Measurements from ENCODE around the gene PRAMEF25. TPM values are rescaled to one million over a fixed set of nuclear protein-coding genes. Genes with fewer than 3 reads are reported as not detected.
"Not testable (repeated sequence)": the region's sequence is repeated elsewhere in the genome, so short reads cannot be mapped to it uniquely, and the experiment has no call there.

The PRAMEF25 gene
- total RNA-seq (2014; rRNA removed; shearing (Covaris generic)): not detected in 2 replicates

GRCh38 chr1:13070474-13070873, at the start of gene PRAMEF25:
Gene PRAMEF25 (plus strand): TSS chr1:13070774. CDS start chr1:13073694, 2,920 bp downstream.
- H3K4me1 ChIP-seq; H3K4me3 ChIP-seq; H3K36me3 ChIP-seq; DNase-seq; H3K9me3 ChIP-seq (replicated peaks); H3K27ac ChIP-seq; H3K27me3 ChIP-seq: not testable (repeated sequence)

GRCh38 chr1:13056475-13056874, 14.1 kb upstream of the PRAMEF25 start, which contains the start of gene PRAMEF27:
Gene PRAMEF27 (minus strand): TSS chr1:13056575. CDS start chr1:13053659, 2,916 bp downstream.
- DNase-seq; H3K27ac ChIP-seq; H3K9me3 ChIP-seq (replicated peaks); H3K27me3 ChIP-seq; H3K4me1 ChIP-seq; H3K4me3 ChIP-seq; H3K36me3 ChIP-seq: not testable (repeated sequence)

GRCh38 chr1:13116754-13117153, 46.2 kb downstream of the PRAMEF25 start, which contains the start of gene HNRNPCL2:
Gene HNRNPCL2 (minus strand): TSS chr1:13116854. CDS start chr1:13116400, 454 bp downstream.
- not testable (repeated sequence) for H3K9me3 ChIP-seq (replicated peaks); H3K4me3 ChIP-seq; H3K27ac ChIP-seq; DNase-seq; H3K36me3 ChIP-seq; H3K27me3 ChIP-seq; H3K4me1 ChIP-seq

Other genes starting within 250 kb of the PRAMEF25 start
- gene PRAMEF11, start 239.4 kb upstream of the PRAMEF25 start, total RNA-seq (2014; rRNA removed; shearing (Covaris generic)): not detected in 2 replicates
- gene HNRNPCL1, start 222.1 kb upstream of the PRAMEF25 start, total RNA-seq (2014; rRNA removed; shearing (Covaris generic)): not detected in 2 replicates
- not detected in 2 replicates for gene PRAMEF2, start 213.7 kb upstream of the PRAMEF25 start, total RNA-seq (2014; rRNA removed; shearing (Covaris generic))
- gene PRAMEF4, start 184.6 kb upstream of the PRAMEF25 start, total RNA-seq (2014; rRNA removed; shearing (Covaris generic)): not detected in 2 replicates
- gene PRAMEF10, start 172.5 kb upstream of the PRAMEF25 start, total RNA-seq (2014; rRNA removed; shearing (Covaris generic)): not detected in 2 replicates
- not detected in 2 replicates for gene PRAMEF7, start 154.2 kb upstream of the PRAMEF25 start, total RNA-seq (2014; rRNA removed; shearing (Covaris generic))
- not detected in 2 replicates for gene PRAMEF6, start 123.2 kb upstream of the PRAMEF25 start, total RNA-seq (2014; rRNA removed; shearing (Covaris generic))
- gene PRAMEF27, start 14.2 kb upstream of the PRAMEF25 start, total RNA-seq (2014; rRNA removed; shearing (Covaris generic)): not detected in 2 replicates
- gene HNRNPCL3, start 10.0 kb upstream of the PRAMEF25 start, total RNA-seq (2014; rRNA removed; shearing (Covaris generic)): not detected in 2 replicates
- gene HNRNPCL2, start 46.1 kb downstream of the PRAMEF25 start, total RNA-seq (2014; rRNA removed; shearing (Covaris generic)): not detected in 2 replicates
- gene PRAMEF26, start 85.2 kb downstream of the PRAMEF25 start, total RNA-seq (2014; rRNA removed; shearing (Covaris generic)): not detected in 2 replicates
- not detected in 2 replicates for gene HNRNPCL4, start 94.9 kb downstream of the PRAMEF25 start, total RNA-seq (2014; rRNA removed; shearing (Covaris generic))
- not detected in 2 replicates for gene PRAMEF9, start 101.1 kb downstream of the PRAMEF25 start, total RNA-seq (2014; rRNA removed; shearing (Covaris generic))
- not detected in 2 replicates for gene PRAMEF13, start 130.6 kb downstream of the PRAMEF25 start, total RNA-seq (2014; rRNA removed; shearing (Covaris generic))
- gene PRAMEF18, start 155.4 kb downstream of the PRAMEF25 start, total RNA-seq (2014; rRNA removed; shearing (Covaris generic)): not detected in 2 replicates
- gene PRAMEF5, start 183.4 kb downstream of the PRAMEF25 start, total RNA-seq (2014; rRNA removed; shearing (Covaris generic)): not detected in 2 replicates
- not detected in 2 replicates for gene PRAMEF8, start 214.4 kb downstream of the PRAMEF25 start, total RNA-seq (2014; rRNA removed; shearing (Covaris generic))
- gene PRAMEF33, start 232.8 kb downstream of the PRAMEF25 start, total RNA-seq (2014; rRNA removed; shearing (Covaris generic)): not detected in 2 replicates
- gene PRAMEF15, start 244.8 kb downstream of the PRAMEF25 start, total RNA-seq (2014; rRNA removed; shearing (Covaris generic)): not detected in 2 replicates

Data from SJCRH30 (cell line).